Chondrocyte (in vitro differentiated cells): ENCODE data around the gene LRP6. TPM values are rescaled to one million over a fixed set of nuclear protein-coding genes. Genes with fewer than 3 reads are reported as not detected.

Source experiments
- DNase-seq: peaks from one replicate; pipeline ENCODE4 v3.0.0; 2021; ENCODE audit warnings: mixed read lengths, low spot score
- H3K27ac Mint-ChIP-seq: one replicate; pipeline ENCODE4 v1.8.0; 2021; ENCODE audit warnings: mild to moderate bottlenecking, moderate library complexity, mixed read lengths; ENCODE audit not compliant: unreplicated experiment
- H3K27me3 Mint-ChIP-seq: 2 replicates; pipeline ENCODE4 v1.8.0; 2021; ENCODE audit warnings: low read depth, mixed read lengths
- H3K36me3 Mint-ChIP-seq: 2 replicates; pipeline ENCODE4 v1.8.0; 2021; ENCODE audit warnings: low read depth, mixed read lengths
- H3K4me1 Mint-ChIP-seq: 2 replicates; pipeline ENCODE4 v1.8.0; 2021; ENCODE audit warnings: low read depth, mild to moderate bottlenecking, mixed read lengths
- H3K4me3 Mint-ChIP-seq: one replicate; pipeline ENCODE4 v1.8.0; 2021; ENCODE audit warnings: mild to moderate bottlenecking, moderate library complexity, mixed read lengths; ENCODE audit not compliant: unreplicated experiment
- H3K9me3 Mint-ChIP-seq: 2 replicates; pipeline ENCODE4 v1.8.0; 2021; ENCODE audit warnings: low read depth, mixed read lengths
- total RNA-seq: library from RNA; stranded (reverse); gene quantifications from 3 replicates; pipeline ENCODE4 v1.2.1, GENCODE V29; 2021
- TF ChIP-seq, protein P1 (sequence below): fragments of 200-600 bp; sonication (generic); IDR thresholded peaks from 2 replicates; pipeline ENCODE4 v1.5.0; 2021; ENCODE audit warnings: antibody characterized with exemption, mild to moderate bottlenecking, moderate library complexity

LRP6 gene
- total RNA-seq, 1 donor from 2014 or later, result 41.4 TPM

DNA sequence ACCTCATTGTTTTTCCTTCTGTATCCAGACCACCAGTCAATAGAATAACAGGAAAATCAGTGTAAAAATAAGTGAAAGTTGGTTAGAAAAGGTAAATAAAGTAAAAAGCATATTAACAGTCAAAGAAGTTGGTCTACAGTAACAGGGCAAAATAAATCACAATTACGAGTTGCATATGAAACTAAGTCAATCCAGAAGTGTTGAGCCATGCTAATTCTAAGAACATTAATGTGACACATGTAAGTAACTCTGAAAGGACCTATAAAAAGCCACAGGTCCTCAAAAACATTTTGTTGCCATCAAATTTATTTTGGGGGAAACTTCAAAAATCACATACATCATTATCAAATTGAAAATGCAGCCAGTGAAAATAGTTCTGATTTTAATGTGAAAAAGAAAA, 56.4 kb downstream of the LRP6 start:
- DNase-seq, result no peak
- Mint-ChIP-seq H3K4me3 (no peak overlapping the region), H3K4me1 (peaks cover 21% of the 10 kb centered on the region), H3K27me3 (no peaks in the 10 kb centered on the region), H3K27ac (no peak overlapping the region), H3K9me3 (no peaks in the 10 kb centered on the region), H3K36me3 (no peaks in the 10 kb centered on the region)
- TF ChIP-seq, protein P1, sequence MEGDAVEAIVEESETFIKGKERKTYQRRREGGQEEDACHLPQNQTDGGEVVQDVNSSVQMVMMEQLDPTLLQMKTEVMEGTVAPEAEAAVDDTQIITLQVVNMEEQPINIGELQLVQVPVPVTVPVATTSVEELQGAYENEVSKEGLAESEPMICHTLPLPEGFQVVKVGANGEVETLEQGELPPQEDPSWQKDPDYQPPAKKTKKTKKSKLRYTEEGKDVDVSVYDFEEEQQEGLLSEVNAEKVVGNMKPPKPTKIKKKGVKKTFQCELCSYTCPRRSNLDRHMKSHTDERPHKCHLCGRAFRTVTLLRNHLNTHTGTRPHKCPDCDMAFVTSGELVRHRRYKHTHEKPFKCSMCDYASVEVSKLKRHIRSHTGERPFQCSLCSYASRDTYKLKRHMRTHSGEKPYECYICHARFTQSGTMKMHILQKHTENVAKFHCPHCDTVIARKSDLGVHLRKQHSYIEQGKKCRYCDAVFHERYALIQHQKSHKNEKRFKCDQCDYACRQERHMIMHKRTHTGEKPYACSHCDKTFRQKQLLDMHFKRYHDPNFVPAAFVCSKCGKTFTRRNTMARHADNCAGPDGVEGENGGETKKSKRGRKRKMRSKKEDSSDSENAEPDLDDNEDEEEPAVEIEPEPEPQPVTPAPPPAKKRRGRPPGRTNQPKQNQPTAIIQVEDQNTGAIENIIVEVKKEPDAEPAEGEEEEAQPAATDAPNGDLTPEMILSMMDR, result no peak

DNA sequence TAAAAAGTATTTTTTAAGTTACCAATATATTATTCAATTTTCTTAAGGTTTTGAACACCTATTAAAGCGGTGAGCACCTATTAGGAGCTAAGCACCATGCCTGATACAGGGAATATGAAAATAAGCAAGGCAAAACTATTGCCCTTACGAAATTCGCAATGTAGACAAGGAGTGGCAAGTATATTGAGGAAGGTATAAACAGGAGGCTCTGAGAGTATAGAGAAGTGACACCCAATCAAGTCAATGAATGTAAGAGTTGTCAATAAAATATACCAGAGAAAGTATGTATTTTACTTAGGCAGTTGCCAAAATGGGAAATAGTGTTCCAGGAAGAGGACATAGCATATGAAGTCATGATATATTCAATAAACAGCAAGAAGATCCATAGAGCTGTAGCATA, 57.2 kb downstream of the LRP6 start:
- Mint-ChIP-seq H3K4me1 (peaks cover 17% of the 10 kb centered on the region), H3K36me3 (no peaks in the 10 kb centered on the region), H3K4me3 (no peak overlapping the region), H3K9me3 (no peaks in the 10 kb centered on the region), H3K27ac (no peak overlapping the region), H3K27me3 (no peaks in the 10 kb centered on the region)
- TF ChIP-seq, protein P1, result no peak
- no peak for DNase-seq

DNA sequence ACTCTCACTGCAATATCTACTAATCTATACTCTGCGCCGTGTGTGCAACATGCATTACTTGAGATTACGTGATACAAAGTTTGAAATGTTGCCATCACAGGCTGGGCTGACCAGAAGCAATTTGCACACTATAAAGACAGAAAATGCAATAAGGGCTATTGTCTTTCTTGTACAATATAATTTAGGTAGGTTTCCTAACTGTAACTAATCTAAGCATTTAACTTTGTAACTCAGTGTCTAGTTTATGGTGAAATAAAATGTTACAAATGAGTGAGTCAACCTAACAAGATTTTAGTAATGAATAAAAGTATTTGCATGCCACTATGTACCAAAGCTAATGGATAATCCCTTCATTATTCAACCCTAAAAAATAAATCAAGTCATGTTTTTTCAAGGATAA, 57.8 kb downstream of the LRP6 start:
- Mint-ChIP-seq H3K27ac (no peak overlapping the region), H3K27me3 (no peaks in the 10 kb centered on the region), H3K9me3 (no peaks in the 10 kb centered on the region), H3K36me3 (no peaks in the 10 kb centered on the region), H3K4me1 (peaks cover 10% of the 10 kb centered on the region), H3K4me3 (no peak overlapping the region)
- TF ChIP-seq, protein P1, result no peak
- no peak for DNase-seq

DNA sequence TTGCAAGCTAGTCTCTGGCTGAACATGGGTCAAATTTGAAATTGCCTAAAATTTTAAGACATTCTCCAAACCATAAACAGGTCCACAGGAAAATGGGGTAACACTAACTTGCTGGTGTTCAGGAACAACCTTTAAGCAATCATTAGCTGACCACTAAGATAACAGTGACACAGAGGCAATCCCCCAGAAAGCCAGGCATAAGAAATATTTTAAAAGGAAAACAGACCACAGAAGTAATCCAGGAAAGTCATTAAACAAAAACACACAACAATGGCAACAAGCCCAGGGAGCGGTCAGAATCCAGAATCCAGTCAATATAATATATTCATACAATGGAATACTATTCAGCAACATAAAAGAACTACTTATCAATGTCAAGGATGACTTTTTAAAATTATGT, 59.1 kb downstream of the LRP6 start:
- Mint-ChIP-seq H3K4me3 (no peak overlapping the region), H3K4me1 (peaks cover 5% of the 10 kb centered on the region), H3K27ac (no peak overlapping the region), H3K9me3 (no peaks in the 10 kb centered on the region), H3K27me3 (no peaks in the 10 kb centered on the region), H3K36me3 (no peaks in the 10 kb centered on the region)
- TF ChIP-seq, protein P1, result no peak
- DNase-seq, result no peak

DNA sequence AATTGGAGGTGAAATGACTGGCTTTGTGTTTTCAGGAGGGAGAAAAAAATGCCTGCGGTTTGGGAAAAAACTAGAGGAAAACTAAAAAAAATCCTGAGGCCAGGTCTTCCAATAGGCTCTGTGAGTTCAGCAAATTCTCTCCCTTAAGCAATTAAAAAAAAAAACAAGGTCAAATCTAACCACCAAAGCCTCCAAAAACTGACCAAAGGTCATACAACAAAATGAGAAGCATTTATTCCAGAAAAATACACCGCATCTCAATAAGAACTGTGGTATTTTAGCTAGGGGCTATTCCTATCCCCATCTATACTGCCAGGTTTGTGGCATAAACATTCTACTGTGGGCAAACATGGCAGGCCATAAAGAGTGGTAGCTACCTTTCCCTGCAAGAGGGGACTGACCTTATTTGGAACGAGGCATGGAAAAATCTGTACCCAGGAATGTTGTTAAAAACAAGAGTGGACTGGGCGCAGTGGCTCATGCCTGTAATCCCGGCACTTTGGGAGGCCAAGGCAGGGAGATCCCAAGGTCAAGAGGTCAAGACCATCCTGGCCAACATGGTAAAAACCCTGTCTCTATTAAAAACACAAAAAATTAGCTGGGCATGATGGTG, 60.0 kb downstream of the LRP6 start:
- no peak for DNase-seq
- TF ChIP-seq, protein P1, result no peak
- H3K36me3 Mint-ChIP-seq, result peaks cover 2% of the 10 kb centered on the region
- H3K4me1 Mint-ChIP-seq, result peaks cover 5% of the 10 kb centered on the region
- no peak overlapping the region for H3K27ac Mint-ChIP-seq
- no peaks in the 10 kb centered on the region for H3K9me3 Mint-ChIP-seq
- H3K27me3 Mint-ChIP-seq, result no peaks in the 10 kb centered on the region
- no peak overlapping the region for H3K4me3 Mint-ChIP-seq
